ENCODE measurements around the gene CNOT2. TPM values are rescaled to one million over a fixed set of nuclear protein-coding genes. Genes with fewer than 3 reads are reported as not detected.

The CNOT2 gene
- total and polyA plus RNA-seq, 2 donors (not counting 1 experiment from before 2014, with no cell fraction given): 65.0 to 120 TPM

DNA sequence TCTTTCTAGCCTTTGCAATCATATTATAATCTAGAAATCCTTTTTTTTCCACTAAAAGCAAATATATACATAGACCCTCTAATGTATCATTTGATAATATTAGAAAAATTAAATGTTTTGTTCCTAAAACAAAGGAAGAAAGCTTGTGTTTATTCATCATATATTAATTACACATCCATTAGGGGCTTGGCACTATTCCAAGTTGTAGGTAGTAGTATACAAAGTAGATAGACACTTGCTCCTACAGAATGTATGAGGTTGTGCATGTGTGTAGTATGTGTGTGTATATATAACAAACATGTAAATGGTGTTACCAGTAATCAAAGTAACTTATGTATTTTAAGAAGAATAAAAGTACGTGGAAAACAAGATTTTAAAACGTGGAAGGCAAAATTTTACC is 107.8 kb downstream of the CNOT2 start:
- intact Hi-C loops (cut with micrococcal nuclease): no loop called here
- Mint-ChIP-seq H3K27me3 (no peaks in the 10 kb centered on the region), H3K27ac (no peak overlapping the region), H3K4me1 (peaks cover 8% of the 10 kb centered on the region), H3K4me3 (no peak overlapping the region), H3K9me3 (ENCODE audit: insufficient read depth) (no peaks in the 10 kb centered on the region)
- no peak for DNase-seq
- H4K20me1 ChIP-seq (ENCODE audit: control insufficient read depth, insufficient read depth, low read length, poor library complexity, severe bottlenecking): no peaks in the 10 kb centered on the region
- H3K9ac ChIP-seq (ENCODE audit: low read length): no peak overlapping the region
- ChIA-PET CTCF (no interaction called here), POLR2A (no interaction called here)
- no peak overlapping the region for H3K4me3 ChIP-seq (ENCODE audit: control extremely low read depth in 1 of 5, extremely low read depth in 1 of 5, insufficient read depth in 1 of 5, low read depth in 2 of 5, low read length in 4 of 5)
- no peak overlapping the region for H3K27ac ChIP-seq (ENCODE audit: low read length in 2 of 2)
- H3K4me2 ChIP-seq (replicated peaks; ENCODE audit: low read depth, low read length, poor library complexity, severe bottlenecking): no peak overlapping the region
- H3K9me3 ChIP-seq (ENCODE audit: control extremely low read depth in 1 of 3, control insufficient read depth in 2 of 3, insufficient read depth in 1 of 3, low read length in 2 of 3): no peaks in the 10 kb centered on the region
- peaks cover 0 to 7% of the 10 kb centered on the region in 2 donors for H3K4me1 ChIP-seq (ENCODE audit: control insufficient read depth in 2 of 2, insufficient read depth in 2 of 2, low read length in 2 of 2)
- no peak overlapping the region for H2AFZ ChIP-seq (ENCODE audit: insufficient read depth, low read depth, low read length, poor library complexity, severe bottlenecking)
- no peaks in the 10 kb centered on the region for H3K79me2 ChIP-seq (ENCODE audit: control insufficient read depth, insufficient read depth, low read length)
- no peak for TF ChIP-seq EZH2 (IDR thresholded peaks at IDR 0.05; ENCODE audit: borderline replicate concordance, insufficient read depth, low read depth, low read length, poor library complexity, severe bottlenecking)
- TF ChIP-seq, protein P1, sequence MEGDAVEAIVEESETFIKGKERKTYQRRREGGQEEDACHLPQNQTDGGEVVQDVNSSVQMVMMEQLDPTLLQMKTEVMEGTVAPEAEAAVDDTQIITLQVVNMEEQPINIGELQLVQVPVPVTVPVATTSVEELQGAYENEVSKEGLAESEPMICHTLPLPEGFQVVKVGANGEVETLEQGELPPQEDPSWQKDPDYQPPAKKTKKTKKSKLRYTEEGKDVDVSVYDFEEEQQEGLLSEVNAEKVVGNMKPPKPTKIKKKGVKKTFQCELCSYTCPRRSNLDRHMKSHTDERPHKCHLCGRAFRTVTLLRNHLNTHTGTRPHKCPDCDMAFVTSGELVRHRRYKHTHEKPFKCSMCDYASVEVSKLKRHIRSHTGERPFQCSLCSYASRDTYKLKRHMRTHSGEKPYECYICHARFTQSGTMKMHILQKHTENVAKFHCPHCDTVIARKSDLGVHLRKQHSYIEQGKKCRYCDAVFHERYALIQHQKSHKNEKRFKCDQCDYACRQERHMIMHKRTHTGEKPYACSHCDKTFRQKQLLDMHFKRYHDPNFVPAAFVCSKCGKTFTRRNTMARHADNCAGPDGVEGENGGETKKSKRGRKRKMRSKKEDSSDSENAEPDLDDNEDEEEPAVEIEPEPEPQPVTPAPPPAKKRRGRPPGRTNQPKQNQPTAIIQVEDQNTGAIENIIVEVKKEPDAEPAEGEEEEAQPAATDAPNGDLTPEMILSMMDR (IDR thresholded peaks at IDR 0.05): no peak
- H3K27me3 ChIP-seq (replicated peaks in 1 of 4; ENCODE audit: control extremely low read depth in 1 of 4, control insufficient read depth in 3 of 4, insufficient read depth in 4 of 4, low read length in 3 of 4): no peaks in the 10 kb centered on the region
- no CpG with 5 or more reads among the region's 2 CpGs for WGBS (ENCODE audit: insufficient coverage)
- peaks cover 0 to 8% of the 10 kb centered on the region in 2 experiments for H3K36me3 ChIP-seq (replicated peaks in 1 of 2; ENCODE audit: control extremely low read depth in 1 of 2, control insufficient read depth in 1 of 2, extremely low read depth in 1 of 2, insufficient read depth in 2 of 2, low read length in 1 of 2)
- no peak for ATAC-seq (ENCODE audit: low read depth)

GRCh38 chr12:70353780-70354660 is 110.8 kb downstream of the CNOT2 start:
- peak overlapping the region; percentile 36 for H3K4me2 ChIP-seq (replicated peaks; ENCODE audit: low read depth, low read length, poor library complexity, severe bottlenecking)
- no peaks in the 10 kb centered on the region for H3K9me3 Mint-ChIP-seq (ENCODE audit: insufficient read depth)
- H3K27ac ChIP-seq (ENCODE audit: low read length in 2 of 2): peak overlapping the region; percentile 7 to 44
- ChIA-PET CTCF (no interaction called here), POLR2A (no interaction called here)
- peaks cover 8% of the 10 kb centered on the region for H3K4me1 Mint-ChIP-seq
- H2AFZ ChIP-seq (ENCODE audit: insufficient read depth, low read depth, low read length, poor library complexity, severe bottlenecking): peak overlapping the region; percentile 12
- H3K9me3 ChIP-seq (ENCODE audit: control extremely low read depth in 1 of 3, control insufficient read depth in 2 of 3, insufficient read depth in 1 of 3, low read length in 2 of 3): no peaks in the 10 kb centered on the region
- no peak overlapping the region for H3K9ac ChIP-seq (ENCODE audit: low read length)
- no peaks in the 10 kb centered on the region for H3K27me3 ChIP-seq (replicated peaks in 1 of 4; ENCODE audit: control extremely low read depth in 1 of 4, control insufficient read depth in 3 of 4, insufficient read depth in 4 of 4, low read length in 3 of 4)
- H3K4me1 ChIP-seq (ENCODE audit: control insufficient read depth in 2 of 2, insufficient read depth in 2 of 2, low read length in 2 of 2): peaks cover 0 to 7% of the 10 kb centered on the region in 2 donors
- H3K79me2 ChIP-seq (ENCODE audit: control insufficient read depth, insufficient read depth, low read length): no peaks in the 10 kb centered on the region
- intact Hi-C loops (cut with micrococcal nuclease): no loop called here
- H3K36me3 ChIP-seq (replicated peaks in 1 of 2; ENCODE audit: control extremely low read depth in 1 of 2, control insufficient read depth in 1 of 2, extremely low read depth in 1 of 2, insufficient read depth in 2 of 2, low read length in 1 of 2): no peaks in the 10 kb centered on the region
- 83% methylated on average over 1 of the region's 6 CpGs for WGBS (ENCODE audit: insufficient coverage)
- no peaks in the 10 kb centered on the region for H3K27me3 Mint-ChIP-seq
- H3K27ac Mint-ChIP-seq: no peak overlapping the region
- TF ChIP-seq EZH2 (IDR thresholded peaks at IDR 0.05; ENCODE audit: borderline replicate concordance, insufficient read depth, low read depth, low read length, poor library complexity, severe bottlenecking): no peak
- TF ChIP-seq, protein P1 (IDR thresholded peaks at IDR 0.05): no peak
- no peak for ATAC-seq (ENCODE audit: low read depth)
- no peak overlapping the region for H3K4me3 ChIP-seq (ENCODE audit: control extremely low read depth in 1 of 5, extremely low read depth in 1 of 5, insufficient read depth in 1 of 5, low read depth in 2 of 5, low read length in 4 of 5)
- no peaks in the 10 kb centered on the region for H4K20me1 ChIP-seq (ENCODE audit: control insufficient read depth, insufficient read depth, low read length, poor library complexity, severe bottlenecking)
- DNase-seq: peak; percentile 41
- H3K4me3 Mint-ChIP-seq: peak overlapping the region; percentile 34

All from B cell (primary cell).